Loucy (cell line): Measurements from ENCODE around the gene AKAP13.

Experiments used
- H2AFZ ChIP-seq: fragments of 200-600 bp; sonication (generic); 2 replicates; pipeline ENCODE4 v1.6.0; 2016; ENCODE audit warnings: antibody characterized with exemption, mild to moderate bottlenecking, low read length, moderate library complexity
- H3F3A ChIP-seq: fragments of 200-600 bp; 2 replicates; pipeline ENCODE4 v1.6.0; 2016; ENCODE audit warnings: antibody characterized with exemption, low read depth, mild to moderate bottlenecking
- H3K27me3 ChIP-seq: fragments of 200-600 bp; sonication (generic); 2 replicates; pipeline ENCODE4 v1.6.1; 2014; ENCODE audit warnings: low read length, mild to moderate bottlenecking; ENCODE audit not compliant: insufficient read depth, poor library complexity, severe bottlenecking
- H3K36me3 ChIP-seq: fragments of 200-600 bp; sonication (generic); 2 replicates; pipeline ENCODE4 v1.6.1; 2016; ENCODE audit warnings: low read length; ENCODE audit not compliant: insufficient read depth
- H3K4me1 ChIP-seq: fragments of 200-600 bp; sonication (generic); 2 replicates; pipeline ENCODE4 v1.5.1; 2014; ENCODE audit warnings: low read length, mild to moderate bottlenecking; ENCODE audit not compliant: insufficient read depth, poor library complexity, severe bottlenecking
- H3K4me2 ChIP-seq: fragments of 200-600 bp; sonication (generic); 2 replicates; pipeline ENCODE4 v1.6.0; 2014; ENCODE audit warnings: antibody characterized with exemption, low read length, low read depth, mild to moderate bottlenecking; ENCODE audit not compliant: poor library complexity, severe bottlenecking
- H3K4me3 ChIP-seq: fragments of 200-600 bp; sonication (generic); 2 replicates; pipeline ENCODE4 v1.5.1; 2014; ENCODE audit warnings: low read length, mild to moderate bottlenecking, mixed read lengths; ENCODE audit not compliant: poor library complexity, severe bottlenecking
- H3K79me2 ChIP-seq: fragments of 200-600 bp; sonication (generic); 2 replicates; pipeline ENCODE4 v1.6.1; 2014; ENCODE audit warnings: low read length; ENCODE audit not compliant: insufficient read depth
- H3K9ac ChIP-seq: fragments of 200-600 bp; sonication (generic); 2 replicates; pipeline ENCODE4 v1.6.0; 2014; ENCODE audit warnings: mild to moderate bottlenecking, low read depth, low read length, moderate library complexity; ENCODE audit not compliant: poor library complexity, severe bottlenecking
- H3K9me2 ChIP-seq: fragments of 200-600 bp; sonication (generic); replicated peaks from 2 replicates; pipeline ENCODE4 v1.6.1; 2016; ENCODE audit warnings: low read depth, low read length, mixed read lengths
- H3K9me3 ChIP-seq: fragments of 200-600 bp; sonication (generic); 2 replicates; pipeline ENCODE4 v1.6.1; 2014; ENCODE audit warnings: mild to moderate bottlenecking, antibody characterized with exemption, low read length, low read depth; ENCODE audit not compliant: insufficient read depth
- H4K20me1 ChIP-seq: fragments of 200-600 bp; sonication (generic); 2 replicates; pipeline ENCODE4 v1.6.0; 2014; ENCODE audit warnings: antibody characterized with exemption, low read length, mild to moderate bottlenecking; ENCODE audit not compliant: insufficient read depth, poor library complexity, severe bottlenecking
- EZH2phosphoT487 ChIP-seq: fragments of 200-600 bp; IDR thresholded peaks from 2 replicates; pipeline ENCODE4 v1.6.1; 2018; ENCODE audit warnings: antibody characterized with exemption, mild to moderate bottlenecking, moderate library complexity, borderline replicate concordance
- TF ChIP-seq, protein P1 (sequence below): fragments of 200-600 bp; sonication (generic); conservative IDR thresholded peaks from 2 replicates; pipeline ENCODE4 v1.5.1; 2014; ENCODE audit warnings: mild to moderate bottlenecking, antibody characterized with exemption, low read length

AKAP13 gene

DNA sequence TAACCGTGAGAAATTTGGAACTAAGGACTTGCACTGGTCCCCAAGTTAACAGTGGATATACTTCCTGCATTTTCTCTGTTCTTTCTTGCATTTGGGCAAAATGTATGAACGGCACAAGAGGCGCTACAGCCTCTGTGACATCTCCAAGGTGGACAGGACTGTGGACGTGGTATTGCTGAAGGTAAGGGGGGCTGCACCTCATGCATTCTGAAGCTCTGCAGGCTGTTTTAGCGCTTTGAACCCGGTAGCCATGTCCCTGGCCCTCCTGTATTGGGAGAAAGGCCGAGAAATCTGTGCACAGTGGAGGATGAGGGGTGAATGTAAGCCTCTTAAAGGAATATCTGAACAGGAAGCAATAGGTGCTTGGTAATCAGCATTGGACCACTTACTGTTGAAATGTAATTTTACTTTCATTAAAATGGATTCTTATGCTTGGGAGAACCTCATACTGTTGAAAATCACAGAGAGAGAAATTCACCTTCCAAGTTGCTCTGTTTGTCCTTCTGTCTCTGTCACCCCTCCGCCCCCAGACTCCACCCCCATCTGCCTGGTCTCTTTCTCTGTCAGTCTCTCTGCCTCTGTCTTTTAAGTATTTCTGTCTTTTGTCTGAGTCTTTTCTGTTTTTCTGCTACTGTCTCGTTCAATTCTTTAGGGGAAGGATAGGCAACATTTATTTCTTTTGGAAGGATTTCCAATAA, 239.7 kb downstream of the AKAP13 start:
- Histone ChIP-seq H3F3A (peaks cover 6% of the 10 kb centered on the region; the same call in 1 of the 2 replicates), H3K4me2 (peak overlapping the region; percentile 93), H3K79me2 (peaks cover 80% of the 10 kb centered on the region), H4K20me1 (no peaks in the 10 kb centered on the region), H3K4me1 (peaks cover 81% of the 10 kb centered on the region), H3K4me3 (peak overlapping the region; percentile 69), H2AFZ (no peak overlapping the region), H3K9ac (peak overlapping the region; percentile 63), H3K36me3 (no peaks in the 10 kb centered on the region), H3K9me2 (no peaks in the 10 kb centered on the region), H3K27me3 (no peaks in the 10 kb centered on the region), H3K9me3 (no peaks in the 10 kb centered on the region)
- TF ChIP-seq, protein P1, sequence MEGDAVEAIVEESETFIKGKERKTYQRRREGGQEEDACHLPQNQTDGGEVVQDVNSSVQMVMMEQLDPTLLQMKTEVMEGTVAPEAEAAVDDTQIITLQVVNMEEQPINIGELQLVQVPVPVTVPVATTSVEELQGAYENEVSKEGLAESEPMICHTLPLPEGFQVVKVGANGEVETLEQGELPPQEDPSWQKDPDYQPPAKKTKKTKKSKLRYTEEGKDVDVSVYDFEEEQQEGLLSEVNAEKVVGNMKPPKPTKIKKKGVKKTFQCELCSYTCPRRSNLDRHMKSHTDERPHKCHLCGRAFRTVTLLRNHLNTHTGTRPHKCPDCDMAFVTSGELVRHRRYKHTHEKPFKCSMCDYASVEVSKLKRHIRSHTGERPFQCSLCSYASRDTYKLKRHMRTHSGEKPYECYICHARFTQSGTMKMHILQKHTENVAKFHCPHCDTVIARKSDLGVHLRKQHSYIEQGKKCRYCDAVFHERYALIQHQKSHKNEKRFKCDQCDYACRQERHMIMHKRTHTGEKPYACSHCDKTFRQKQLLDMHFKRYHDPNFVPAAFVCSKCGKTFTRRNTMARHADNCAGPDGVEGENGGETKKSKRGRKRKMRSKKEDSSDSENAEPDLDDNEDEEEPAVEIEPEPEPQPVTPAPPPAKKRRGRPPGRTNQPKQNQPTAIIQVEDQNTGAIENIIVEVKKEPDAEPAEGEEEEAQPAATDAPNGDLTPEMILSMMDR: no peak
- TF ChIP-seq EZH2phosphoT487: no peak

GRCh38 chr15:85620690-85621049, 240.3 kb downstream of the AKAP13 start:
- TF ChIP-seq, protein P1: no peak
- no peak for TF ChIP-seq EZH2phosphoT487
- H4K20me1 ChIP-seq: no peaks in the 10 kb centered on the region
- peak overlapping the region; percentile 63 for H3K9ac ChIP-seq
- H3K4me3 ChIP-seq: peak overlapping the region; percentile 69
- no peaks in the 10 kb centered on the region for H3K36me3 ChIP-seq
- no peaks in the 10 kb centered on the region for H3K9me3 ChIP-seq
- H3K27me3 ChIP-seq: no peaks in the 10 kb centered on the region
- peaks cover 86% of the 10 kb centered on the region for H3K4me1 ChIP-seq
- peaks cover 82% of the 10 kb centered on the region for H3K79me2 ChIP-seq
- H3K9me2 ChIP-seq: no peaks in the 10 kb centered on the region
- peak overlapping the region; percentile 93 for H3K4me2 ChIP-seq
- H3F3A ChIP-seq: peaks cover 11% of the 10 kb centered on the region; the same call in 1 of the 2 replicates
- no peak overlapping the region for H2AFZ ChIP-seq

GRCh38 chr15:85621094-85621493, 240.7 kb downstream of the AKAP13 start:
- H3K9me3 ChIP-seq: no peaks in the 10 kb centered on the region
- no peaks in the 10 kb centered on the region for H3K36me3 ChIP-seq
- no peak overlapping the region for H2AFZ ChIP-seq
- peaks cover 80% of the 10 kb centered on the region for H3K79me2 ChIP-seq
- no peaks in the 10 kb centered on the region for H3K9me2 ChIP-seq
- peak overlapping the region; percentile 93 for H3K4me2 ChIP-seq
- H3K4me3 ChIP-seq: peak overlapping the region; percentile 69
- no peaks in the 10 kb centered on the region for H4K20me1 ChIP-seq
- no peak for TF ChIP-seq EZH2phosphoT487
- TF ChIP-seq, protein P1: no peak
- H3K27me3 ChIP-seq: no peaks in the 10 kb centered on the region
- H3F3A ChIP-seq: peaks cover 14% of the 10 kb centered on the region; the same call in 1 of the 2 replicates
- H3K9ac ChIP-seq: peak overlapping the region; percentile 63
- H3K4me1 ChIP-seq: peaks cover 87% of the 10 kb centered on the region
